Activated T-cell treated with anti-CD3 and anti-CD28 coated beads, Interleukin-2, amount 50 U/mL, for 24 hours (primary cell): ENCODE data around the gene CLP1.
"Not testable (repeated sequence)": the region's sequence is repeated elsewhere in the genome, so short reads cannot be mapped to it uniquely, and the experiment has no call there.

ENCODE experiments used
- DNase-seq: peaks from one replicate; pipeline ENCODE4 v3.0.0-alpha.2; 2020
- H3K27ac Mint-ChIP-seq: 2 replicates; pipeline ENCODE4 v1.8.0; 2020; ENCODE audit warnings: mild to moderate bottlenecking, mixed read lengths
- H3K27me3 Mint-ChIP-seq: 2 replicates; pipeline ENCODE4 v1.8.0; 2020; ENCODE audit warnings: mixed read lengths
- H3K36me3 Mint-ChIP-seq: 2 replicates; pipeline ENCODE4 v1.8.0; 2020; ENCODE audit warnings: low read depth, mixed read lengths
- H3K4me1 Mint-ChIP-seq: 2 replicates; pipeline ENCODE4 v1.8.0; 2020; ENCODE audit warnings: low read depth, mixed read lengths
- H3K4me3 Mint-ChIP-seq: 2 replicates; pipeline ENCODE4 v1.8.0; 2020; ENCODE audit warnings: mild to moderate bottlenecking, moderate library complexity, mixed read lengths
- H3K9me3 Mint-ChIP-seq: 2 replicates; pipeline ENCODE4 v1.8.0; 2020; ENCODE audit warnings: mixed read lengths

Gene CLP1

GRCh38 chr11:57667736-57668433 is 10.3 kb downstream of the CLP1 start, which contains the start of gene ZDHHC5:
Gene ZDHHC5, plus strand, starts transcription at chr11:57668114. Its CDS starts 4,977 bp downstream, at chr11:57673091.
- no peaks in the 10 kb centered on the region for H3K27me3 Mint-ChIP-seq

GRCh38 chr11:57668434-57668782 is 10.8 kb downstream of the CLP1 start:
- no peaks in the 10 kb centered on the region for H3K27me3 Mint-ChIP-seq
- H3K36me3 Mint-ChIP-seq, result peaks cover 42% of the 10 kb centered on the region
- H3K9me3 Mint-ChIP-seq, result no peaks in the 10 kb centered on the region
- H3K4me1 Mint-ChIP-seq, result peaks cover 53% of the 10 kb centered on the region
- H3K4me3 Mint-ChIP-seq, result peak overlapping the region; percentile 91
- peak overlapping the region; percentile 100 for H3K27ac Mint-ChIP-seq
- DNase-seq, result no peak

More at GRCh38 chr11:57667736-57668433, 10.3 kb downstream of the CLP1 start, which contains the start of gene ZDHHC5:
- Mint-ChIP-seq H3K4me3 (peak within 1 kb of the TSS; percentile 91), H3K4me1 (peaks cover 48% of the 10 kb centered on the region), H3K9me3 (no peaks in the 10 kb centered on the region), H3K36me3 (peaks cover 38% of the 10 kb centered on the region), H3K27ac (peak within 1 kb of the TSS; percentile 100)
- peak; percentile 99 for DNase-seq

- peaks cover 85% of the 10 kb centered on the region for H3K4me1 Mint-ChIP-seq
- no peak for DNase-seq
- peak overlapping the region; percentile 62 for H3K27ac Mint-ChIP-seq
- H3K36me3 Mint-ChIP-seq, result peaks cover 78% of the 10 kb centered on the region
- no peak overlapping the region for H3K4me3 Mint-ChIP-seq
- H3K27me3 Mint-ChIP-seq, result no peaks in the 10 kb centered on the region
- no peaks in the 10 kb centered on the region for H3K9me3 Mint-ChIP-seq
These were observed 16.7 kb downstream of the CLP1 start for GRCh38 chr11:57674251-57674650.

GRCh38 chr11:57675176-57675941 is 17.8 kb downstream of the CLP1 start:
- peaks cover 85% of the 10 kb centered on the region for H3K4me1 Mint-ChIP-seq
- H3K9me3 Mint-ChIP-seq, result no peaks in the 10 kb centered on the region
- no peak overlapping the region for H3K4me3 Mint-ChIP-seq
- peak overlapping the region; percentile 62 for H3K27ac Mint-ChIP-seq
- H3K27me3 Mint-ChIP-seq, result no peaks in the 10 kb centered on the region
- peaks cover 87% of the 10 kb centered on the region for H3K36me3 Mint-ChIP-seq
- no peak for DNase-seq

GRCh38 chr11:57679396-57679795 is 21.8 kb downstream of the CLP1 start:
- Mint-ChIP-seq H3K36me3 (peaks cover 88% of the 10 kb centered on the region), H3K4me3 (no peak overlapping the region), H3K27me3 (no peaks in the 10 kb centered on the region), H3K4me1 (peaks cover 69% of the 10 kb centered on the region), H3K9me3 (no peaks in the 10 kb centered on the region), H3K27ac (peak overlapping the region; percentile 93)
- DNase-seq, result no peak

- Mint-ChIP-seq H3K36me3 (peaks cover 88% of the 10 kb centered on the region), H3K9me3 (no peaks in the 10 kb centered on the region), H3K27ac (peak overlapping the region; percentile 93), H3K4me1 (peaks cover 58% of the 10 kb centered on the region), H3K4me3 (peak overlapping the region; percentile 40), H3K27me3 (no peaks in the 10 kb centered on the region)
- no peak for DNase-seq
These were observed 23.0 kb downstream of the CLP1 start for GRCh38 chr11:57680552-57680874.

- Mint-ChIP-seq H3K27me3 (no peaks in the 10 kb centered on the region), H3K36me3 (peaks cover 86% of the 10 kb centered on the region), H3K9me3 (no peaks in the 10 kb centered on the region), H3K4me3 (no peak overlapping the region), H3K27ac (peak overlapping the region; percentile 93), H3K4me1 (peaks cover 51% of the 10 kb centered on the region)
- no peak for DNase-seq
These were observed 23.6 kb downstream of the CLP1 start for GRCh38 chr11:57681168-57681567.

GRCh38 chr11:57690474-57690873 is 32.9 kb downstream of the CLP1 start:
- H3K4me3 Mint-ChIP-seq, H3K4me1 Mint-ChIP-seq, H3K27me3 Mint-ChIP-seq, H3K9me3 Mint-ChIP-seq, DNase-seq: not testable (repeated sequence)
- Mint-ChIP-seq H3K27ac (peak overlapping the region; percentile 37), H3K36me3 (peaks cover 87% of the 10 kb centered on the region)

- Mint-ChIP-seq H3K36me3 (peaks cover 95% of the 10 kb centered on the region), H3K27ac (peak overlapping the region; percentile 74), H3K4me1 (no peaks in the 10 kb centered on the region), H3K9me3 (no peaks in the 10 kb centered on the region), H3K4me3 (no peak overlapping the region), H3K27me3 (no peaks in the 10 kb centered on the region)
- no peak for DNase-seq
These were observed 41.3 kb downstream of the CLP1 start for GRCh38 chr11:57698843-57699365.

GRCh38 chr11:57699813-57700212 is 42.3 kb downstream of the CLP1 start:
- no peak for DNase-seq
- Mint-ChIP-seq H3K4me3 (no peak overlapping the region), H3K36me3 (peaks cover 95% of the 10 kb centered on the region), H3K27ac (peak overlapping the region; percentile 74), H3K4me1 (no peaks in the 10 kb centered on the region), H3K9me3 (no peaks in the 10 kb centered on the region), H3K27me3 (no peaks in the 10 kb centered on the region)

- no peaks in the 10 kb centered on the region for H3K9me3 Mint-ChIP-seq
- peaks cover 92% of the 10 kb centered on the region for H3K36me3 Mint-ChIP-seq
These were observed 42.9 kb downstream of the CLP1 start for GRCh38 chr11:57700425-57700824.

GRCh38 chr11:57703341-57703740 is 45.8 kb downstream of the CLP1 start:
- Mint-ChIP-seq H3K4me3 (no peak overlapping the region), H3K27ac (peak overlapping the region; percentile 65), H3K27me3 (no peaks in the 10 kb centered on the region), H3K9me3 (no peaks in the 10 kb centered on the region), H3K36me3 (peaks cover 81% of the 10 kb centered on the region), H3K4me1 (peaks cover 6% of the 10 kb centered on the region)
- DNase-seq, result no peak

More at GRCh38 chr11:57700425-57700824, 42.9 kb downstream of the CLP1 start:
- H3K4me1 Mint-ChIP-seq, result no peaks in the 10 kb centered on the region
- peak overlapping the region; percentile 20 for H3K27ac Mint-ChIP-seq
- no peaks in the 10 kb centered on the region for H3K27me3 Mint-ChIP-seq
- no peak overlapping the region for H3K4me3 Mint-ChIP-seq
- DNase-seq, result no peak

GRCh38 chr11:57704932-57705331 is 47.4 kb downstream of the CLP1 start:
- Mint-ChIP-seq H3K27me3 (no peaks in the 10 kb centered on the region), H3K4me3 (no peak overlapping the region), H3K36me3 (peaks cover 76% of the 10 kb centered on the region), H3K9me3 (no peaks in the 10 kb centered on the region), H3K4me1 (peaks cover 21% of the 10 kb centered on the region), H3K27ac (peak overlapping the region; percentile 60)
- DNase-seq, result no peak

- not testable (repeated sequence) for DNase-seq, H3K9me3 Mint-ChIP-seq, H3K27me3 Mint-ChIP-seq, H3K4me3 Mint-ChIP-seq, H3K27ac Mint-ChIP-seq
- Mint-ChIP-seq H3K36me3 (peaks cover 71% of the 10 kb centered on the region), H3K4me1 (peaks cover 24% of the 10 kb centered on the region)
These were observed 47.9 kb downstream of the CLP1 start for GRCh38 chr11:57705432-57705831.
